Ascending aorta (tissue), 2 donors: ENCODE measurements around the gene HEPACAM. TPM values are rescaled to one million over a fixed set of nuclear protein-coding genes. Genes with fewer than 3 reads are reported as not detected.

Experiments used
- DNase-seq, 2 donors: peaks; one replicate each; pipeline ENCODE4 v3.0.0-alpha.2; 2019; ENCODE audit warnings: low spot score in 2 of 2
- H3K27ac ChIP-seq, 2 donors: fragments of 200-600 bp; sonication (generic); one replicate each; pipeline ENCODE4 v1.5.1; 2016 to 2017; ENCODE audit warnings: mild to moderate bottlenecking in 1 of 2
- H3K27me3 ChIP-seq: fragments of 200-600 bp; sonication (generic); one replicate; pipeline ENCODE4 v1.5.1; 2017
- H3K36me3 ChIP-seq, 2 donors: fragments of 200-600 bp; sonication (generic); one replicate each; pipeline ENCODE4 v1.5.1; 2016
- H3K4me1 ChIP-seq, 2 donors: fragments of 200-600 bp; sonication (generic); one replicate each; pipeline ENCODE4 v1.5.1; 2016 to 2017; ENCODE audit warnings: mild to moderate bottlenecking in 1 of 2
- H3K4me3 ChIP-seq, 2 donors: fragments of 200-600 bp; sonication (generic); one replicate each; pipeline ENCODE4 v1.5.1; 2016 to 2017; ENCODE audit warnings: mild to moderate bottlenecking in 1 of 2
- H3K9me3 ChIP-seq, 2 donors: fragments of 200-600 bp; sonication (generic); one replicate each; pipeline ENCODE4 v1.5.1; 2016
- CTCF ChIP-seq, 3 experiments: fragments of 200-600 bp in 2 of 3; fragments of 450-650 bp in 1 of 3; sonication (generic) in 2 of 3; IDR thresholded peaks; one replicate each; pipeline ENCODE4 v1.5.1; 2016 to 2019; ENCODE audit warnings: antibody characterized with exemption in 3 of 3, mild to moderate bottlenecking in 1 of 3, moderate library complexity in 1 of 3
- intact Hi-C: fragments of 100-400 bp; cut with DNase I; formaldehyde crosslinking; loops from one replicate; pipeline ENCODE4 v1.15.1; 2023
- total RNA-seq: library from RNA; depleted of rRNA; stranded (reverse); fragments of >200 nt; gene quantifications from one replicate; pipeline ENCODE4 v1.1.0, GENCODE V29; 2016

Gene HEPACAM
- not detected for total RNA-seq

- H3K36me3 ChIP-seq = no peaks in the 10 kb centered on the region
- no peaks in the 10 kb centered on the region for H3K4me1 ChIP-seq
- DNase-seq = no peak
- intact Hi-C loops = no loop called here
- H3K27me3 ChIP-seq = no peaks in the 10 kb centered on the region
- no peak for TF ChIP-seq CTCF (IDR thresholded peaks at IDR 0.05)
- H3K4me3 ChIP-seq = no peak within 1 kb of the TSS
- H3K9me3 ChIP-seq = no peaks in the 10 kb centered on the region
- H3K27ac ChIP-seq = no peak within 1 kb of the TSS
Observed at GRCh38 chr11:124935548-124936514, at the start of gene HEPACAM. Gene HEPACAM (minus strand): TSS chr11:124936047. CDS start chr11:124936006, 41 bp downstream.

GRCh38 chr11:124984512-124984854 is 48.6 kb upstream of the HEPACAM start:
- intact Hi-C loops = no loop called here
- no peak for DNase-seq
- Histone ChIP-seq H3K36me3 (peaks cover 0 to 4% of the 10 kb centered on the region in 2 donors), H3K9me3 (peaks cover 0 to 17% of the 10 kb centered on the region in 2 donors), H3K27me3 (no peaks in the 10 kb centered on the region), H3K4me1 (no peaks in the 10 kb centered on the region), H3K4me3 (no peak overlapping the region), H3K27ac (no peak overlapping the region)
- TF ChIP-seq CTCF (IDR thresholded peaks at IDR 0.05) = no peak

DNA sequence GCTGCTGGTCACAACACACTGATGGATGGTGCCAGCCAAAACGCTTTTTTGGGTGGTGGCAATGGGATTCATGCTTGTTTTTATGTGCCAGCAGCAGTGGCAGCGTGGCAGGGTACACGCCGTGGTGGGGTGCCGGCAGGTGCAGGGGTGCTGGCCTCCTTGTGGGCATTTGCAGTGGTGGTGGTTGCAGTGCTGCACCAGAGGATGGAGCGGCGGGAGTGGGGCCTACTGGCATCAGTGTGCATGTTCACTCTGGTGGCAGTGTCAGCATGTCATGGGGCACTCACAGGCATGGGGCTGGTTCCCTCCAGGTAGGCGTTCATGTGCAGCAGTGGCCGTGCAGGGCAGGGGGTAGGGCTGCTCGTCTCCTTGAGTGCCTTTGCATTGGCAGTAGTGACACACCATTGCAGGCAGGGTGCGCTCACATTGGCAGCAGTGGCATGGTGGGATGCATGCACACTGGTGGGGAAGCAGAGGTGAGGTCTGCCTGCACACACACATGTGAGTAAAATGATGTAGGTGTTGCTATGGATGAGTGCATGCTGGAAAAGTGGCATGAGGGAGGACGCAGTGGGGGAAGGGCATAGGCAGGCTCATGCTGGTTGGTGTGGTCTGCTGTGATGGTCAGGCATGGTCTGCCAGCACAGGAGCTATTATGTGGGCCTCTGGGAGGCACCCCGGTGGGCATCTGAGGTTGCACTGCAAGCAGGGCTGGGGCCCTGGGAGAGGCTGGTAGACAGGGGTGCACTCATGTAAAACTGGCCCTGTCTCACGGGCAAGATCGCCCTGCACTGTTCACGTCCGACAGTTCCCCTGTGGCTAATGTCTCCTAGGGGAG is 48.0 kb upstream of the HEPACAM start:
- Histone ChIP-seq H3K4me3 (no peak overlapping the region), H3K27me3 (no peaks in the 10 kb centered on the region), H3K4me1 (no peaks in the 10 kb centered on the region), H3K27ac (no peak overlapping the region), H3K9me3 (peaks cover 0 to 17% of the 10 kb centered on the region in 2 donors), H3K36me3 (peaks cover 0 to 4% of the 10 kb centered on the region in 2 donors)
- TF ChIP-seq CTCF (IDR thresholded peaks at IDR 0.05) = no peak
- DNase-seq = no peak
- intact Hi-C loops = no loop called here

GRCh38 chr11:124982043-124982442 is 46.2 kb upstream of the HEPACAM start:
- no peak overlapping the region for H3K27ac ChIP-seq
- TF ChIP-seq CTCF (IDR thresholded peaks at IDR 0.05) = no peak
- H3K4me3 ChIP-seq = no peak overlapping the region
- H3K9me3 ChIP-seq = peaks cover 0 to 17% of the 10 kb centered on the region in 2 donors
- no peaks in the 10 kb centered on the region for H3K4me1 ChIP-seq
- H3K27me3 ChIP-seq = no peaks in the 10 kb centered on the region
- DNase-seq = no peak
- intact Hi-C loops = no loop called here
- peaks cover 0 to 4% of the 10 kb centered on the region in 2 donors for H3K36me3 ChIP-seq

- no peaks in the 10 kb centered on the region for H3K27me3 ChIP-seq
- DNase-seq = no peak
- H3K4me3 ChIP-seq = no peak overlapping the region
- H3K4me1 ChIP-seq = no peaks in the 10 kb centered on the region
- H3K27ac ChIP-seq = no peak overlapping the region
- no peak for TF ChIP-seq CTCF (IDR thresholded peaks at IDR 0.05)
- peaks cover 0 to 4% of the 10 kb centered on the region in 2 donors for H3K36me3 ChIP-seq
- intact Hi-C loops = no loop called here
- H3K9me3 ChIP-seq = peaks cover 0 to 17% of the 10 kb centered on the region in 2 donors
Observed at GRCh38 chr11:124978316-124978715, 42.5 kb upstream of the HEPACAM start.
